SKM-1 treated with dmso at 0.1 percent for 144 hours (cell line): ENCODE data around the gene GARNL3.

ENCODE experiments used
- DNase-seq: peaks from one replicate; lab custom pipeline; 2025; ENCODE audit not compliant: unreplicated experiment; lab: John Stamatoyannopoulos, UW

The GARNL3 gene

GRCh38 chr9:127426756-127427155, 162.2 kb downstream of the GARNL3 start:
- no peak for DNase-seq

GRCh38 chr9:127428348-127428747, 163.8 kb downstream of the GARNL3 start:
- no peak for DNase-seq

GRCh38 chr9:127430415-127430814, 165.8 kb downstream of the GARNL3 start:
- no peak for DNase-seq

GRCh38 chr9:127437497-127438264, 173.1 kb downstream of the GARNL3 start:
- no peak for DNase-seq

- no peak for DNase-seq
Measured at GRCh38 chr9:127438394-127438793, 173.8 kb downstream of the GARNL3 start.
